Myocyte (in vitro differentiated cells): ENCODE data around the gene SRI. TPM values are rescaled to one million over a fixed set of nuclear protein-coding genes. Genes with fewer than 3 reads are reported as not detected.
"Not testable (repeated sequence)": the region's sequence is repeated elsewhere in the genome, so short reads cannot be mapped to it uniquely, and the experiment has no call there.

Source experiments
- DNase-seq: peaks from one replicate; pipeline ENCODE4 v3.0.0-alpha.2; 2012; ENCODE audit warnings: low read depth
- polyA plus RNA-seq: library from polyadenylated mRNA; unstranded; fragments of >200 nt; gene quantifications from one replicate; pipeline ENCODE4 v1.2.1, GENCODE V29; 2012; ENCODE audit warnings: missing spikeins
- total RNA-seq: library from RNA; depleted of rRNA; stranded (reverse); fragments of >200 nt; gene quantifications from 2 replicates; pipeline ENCODE4 v1.2.3, GENCODE V29; 2014

The SRI gene, protein sequence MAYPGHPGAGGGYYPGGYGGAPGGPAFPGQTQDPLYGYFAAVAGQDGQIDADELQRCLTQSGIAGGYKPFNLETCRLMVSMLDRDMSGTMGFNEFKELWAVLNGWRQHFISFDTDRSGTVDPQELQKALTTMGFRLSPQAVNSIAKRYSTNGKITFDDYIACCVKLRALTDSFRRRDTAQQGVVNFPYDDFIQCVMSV
- total RNA-seq = 42.2 and 49.4 TPM in 2 replicates
- 114 TPM for polyA plus RNA-seq

DNA sequence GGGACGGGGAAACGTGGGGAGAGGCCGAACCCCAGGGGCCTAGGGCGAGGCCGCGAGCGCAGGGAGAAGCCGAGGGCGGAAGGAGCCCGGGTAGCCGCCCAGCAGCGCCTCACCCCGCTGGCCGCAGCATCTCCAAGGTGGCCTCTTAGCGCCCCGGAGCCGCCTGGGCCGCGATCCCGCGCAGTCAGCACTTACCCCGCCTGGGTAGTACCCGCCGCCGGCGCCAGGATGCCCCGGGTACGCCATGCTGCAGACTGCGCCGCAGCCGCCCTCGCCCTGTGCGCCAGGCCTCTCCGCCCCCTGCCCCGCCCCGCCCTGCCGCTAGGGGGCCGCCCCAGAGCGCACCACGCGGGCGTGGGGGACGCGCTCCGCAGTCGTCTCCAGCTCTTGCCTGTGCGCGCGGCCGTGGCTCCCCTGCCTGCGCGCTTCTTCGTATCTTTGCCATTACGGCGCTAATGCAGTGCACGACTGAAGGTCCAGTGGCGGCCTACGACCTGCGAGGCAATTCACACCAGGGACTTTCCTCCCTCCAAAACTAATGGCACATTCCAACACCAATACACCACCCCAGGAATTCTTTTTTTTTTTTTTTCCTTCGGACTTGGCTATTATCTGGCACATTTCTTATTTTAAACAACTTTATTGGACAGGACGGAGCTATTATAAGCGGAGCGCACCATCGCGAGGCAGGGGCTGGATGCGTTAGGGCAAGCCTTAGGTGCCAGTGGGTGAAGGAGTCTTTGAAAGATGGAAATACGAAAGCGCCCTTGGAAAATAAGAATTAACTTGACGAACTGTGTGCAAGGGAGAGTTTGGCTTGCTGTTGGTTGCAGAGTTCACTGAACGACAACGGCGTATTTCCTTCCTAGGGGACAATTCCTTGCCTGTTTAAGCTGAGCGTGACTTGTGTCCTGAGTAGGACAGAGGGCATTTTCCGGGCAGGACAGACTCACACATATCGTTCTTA, at the start of gene SRI:
SRI (minus strand) TSS at position 258 of the 967 bp plus-strand sequence; CDS start at position 246, 12 bp downstream.
- peak; percentile 93 for DNase-seq

DNA sequence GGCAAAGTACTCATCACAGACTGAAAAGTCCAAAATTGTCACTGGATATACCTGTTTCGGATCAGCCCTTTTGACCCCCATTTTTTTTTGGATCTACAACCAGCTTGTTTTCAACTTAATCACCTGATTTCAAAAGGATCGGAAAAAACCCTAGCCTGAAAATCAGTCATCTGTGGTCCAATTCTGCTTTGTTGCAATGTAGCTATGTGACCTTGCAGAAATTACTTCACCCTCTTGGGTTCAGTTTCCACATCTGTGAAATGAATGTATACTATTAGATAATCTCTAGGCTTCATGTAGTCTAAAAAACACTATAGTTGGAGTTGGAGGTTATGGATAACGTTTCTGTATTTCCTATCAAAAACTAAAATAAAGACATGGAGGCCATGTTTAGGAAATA, 49.7 kb upstream of the SRI start:
- DNase-seq = no peak

DNA sequence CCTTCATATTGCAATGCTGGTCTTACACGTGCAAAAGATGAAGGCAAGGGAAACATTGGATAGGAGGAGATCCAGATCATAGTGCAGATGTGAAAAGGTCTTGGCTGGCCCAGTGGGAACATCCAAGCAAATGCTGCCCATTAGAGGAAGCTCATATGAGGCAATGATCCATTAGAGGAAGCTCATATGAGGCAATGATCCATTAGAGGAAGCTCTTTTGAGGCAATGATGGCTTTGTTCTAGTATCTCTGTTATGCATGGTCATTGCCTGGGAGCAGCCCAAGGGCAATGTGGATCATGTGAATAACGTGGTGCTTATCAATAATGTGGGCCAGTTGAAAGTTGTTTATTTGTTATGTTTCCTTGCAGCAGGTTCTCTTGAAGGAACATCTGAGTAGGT, 49.0 kb upstream of the SRI start:
- DNase-seq = no peak

DNA sequence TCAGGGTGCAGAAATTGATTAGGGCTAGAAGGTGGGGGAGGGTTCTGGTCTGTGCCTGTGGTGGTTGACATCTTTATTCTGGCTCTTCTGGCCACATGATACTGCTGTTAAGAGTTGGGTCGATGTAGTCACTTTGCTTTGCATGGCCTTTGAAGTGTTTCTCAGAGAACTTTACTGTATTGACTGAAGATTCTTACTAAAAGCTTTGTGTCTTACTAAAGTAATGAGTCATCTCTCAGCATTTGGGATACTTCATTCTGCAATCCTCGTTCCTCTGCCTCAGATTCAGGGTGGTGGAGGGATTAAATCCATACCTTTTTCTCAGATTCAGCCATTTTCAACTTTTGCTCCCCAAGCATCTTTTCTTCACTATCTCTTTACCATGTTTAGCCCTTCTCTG, 48.2 kb upstream of the SRI start:
- no peak for DNase-seq

DNA sequence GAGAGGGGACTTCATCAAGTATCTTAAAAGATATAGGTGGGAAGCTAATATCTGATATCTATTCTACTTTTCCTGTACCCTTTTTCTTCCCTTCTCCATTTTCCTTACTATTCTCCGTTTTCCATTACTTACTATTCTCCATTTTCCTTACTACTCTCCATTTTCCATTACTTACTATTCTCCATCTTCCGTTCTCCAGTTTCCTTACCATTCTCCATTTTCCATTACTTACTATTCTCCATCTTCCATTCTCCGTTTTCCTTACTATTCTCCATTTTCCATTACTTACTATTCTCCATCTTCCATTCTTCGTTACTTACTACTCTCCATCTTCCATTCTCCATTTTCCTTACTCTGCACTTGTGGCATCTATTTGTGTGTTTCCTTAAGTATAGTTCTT, 47.6 kb upstream of the SRI start:
- DNase-seq = no peak

DNA sequence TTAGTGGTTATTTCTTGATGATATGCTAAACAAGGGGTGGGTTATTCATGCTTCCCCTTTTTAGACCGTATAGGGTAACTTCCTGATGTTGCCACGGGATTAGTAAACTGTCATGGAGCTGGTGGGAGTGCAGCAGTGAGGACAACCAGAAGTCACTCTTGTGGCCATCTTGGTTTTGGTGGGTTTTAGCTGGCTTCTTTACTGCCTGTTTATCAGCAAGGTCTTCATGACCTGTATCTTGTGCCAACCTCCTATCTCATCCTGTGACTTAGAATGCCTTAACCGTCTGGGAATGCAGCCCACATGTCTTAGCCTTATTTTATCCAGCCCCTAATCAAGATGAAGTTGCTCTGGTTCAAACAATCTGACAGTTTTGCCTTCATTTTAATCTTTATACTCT, 45.1 kb upstream of the SRI start:
- DNase-seq = peak; percentile 24

DNA sequence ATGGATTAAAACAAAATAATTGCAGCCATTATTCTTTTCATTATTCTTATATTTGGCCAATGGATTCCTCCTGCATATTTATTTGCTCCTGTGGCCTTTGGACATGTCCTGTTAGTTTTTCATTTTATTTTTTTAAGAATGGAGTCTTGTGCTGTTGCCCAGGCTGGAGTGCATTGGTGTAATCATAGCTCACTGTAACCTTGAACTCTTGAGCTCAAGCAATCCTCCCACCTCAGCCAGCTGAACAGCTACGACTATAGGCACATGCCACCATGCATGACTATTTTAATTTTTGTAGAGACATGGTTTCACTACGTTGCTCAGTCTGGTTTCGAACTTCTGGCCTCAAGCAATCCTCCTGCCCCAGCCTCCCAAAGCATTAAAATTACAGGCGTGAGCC, 42.7 kb upstream of the SRI start:
- no peak for DNase-seq

DNA sequence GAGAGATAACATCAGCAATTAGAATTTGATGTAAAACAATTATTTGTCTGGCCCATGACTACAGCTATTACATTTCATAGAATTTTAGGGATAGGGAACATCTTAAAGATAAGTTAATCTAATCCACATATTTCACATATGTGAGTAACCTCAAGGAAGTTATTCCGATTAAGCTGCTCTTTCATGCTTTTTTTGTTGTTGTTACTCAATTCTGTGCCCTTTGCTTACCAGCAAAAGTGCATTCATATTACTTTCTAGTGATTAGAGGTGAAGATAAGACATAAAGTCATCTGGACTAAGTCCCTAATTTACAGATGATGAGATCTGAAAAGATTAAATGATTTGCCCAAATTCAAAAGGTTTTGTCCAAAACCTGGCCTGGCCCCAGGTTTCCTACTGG, 40.9 kb upstream of the SRI start:
- DNase-seq = no peak

DNA sequence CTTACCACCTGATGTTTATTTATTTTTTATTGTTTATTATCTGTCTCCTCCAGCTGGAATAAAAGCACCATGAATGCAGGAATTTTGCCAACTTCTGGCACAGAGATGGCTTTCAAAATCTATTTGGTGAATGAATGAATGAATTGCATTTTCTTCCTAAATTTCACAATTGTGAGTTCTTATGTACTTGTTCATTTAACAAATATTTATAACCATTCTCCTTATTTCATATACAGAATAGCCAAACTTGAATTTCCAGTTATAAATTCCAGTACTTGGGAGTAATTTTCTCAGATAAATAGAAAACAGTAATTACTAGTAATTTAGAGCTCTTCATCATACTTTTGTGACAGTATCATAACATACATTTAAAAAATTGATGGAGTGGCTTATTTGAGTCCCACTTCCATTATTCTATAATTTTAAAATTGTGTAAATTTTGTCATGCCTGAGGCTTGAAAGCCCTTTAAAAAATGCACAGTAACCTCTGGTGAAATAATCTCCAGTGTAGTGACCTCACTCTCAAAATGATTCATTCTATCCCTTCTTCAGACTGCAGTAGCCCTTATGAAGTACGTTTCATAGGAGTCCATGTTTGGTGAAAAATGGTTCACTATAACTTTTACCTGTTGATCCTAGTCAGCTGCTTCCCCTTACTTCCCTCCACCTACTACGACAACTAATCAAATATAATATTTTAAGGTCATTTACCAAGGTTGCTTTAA, 40.0 kb upstream of the SRI start:
- no peak for DNase-seq

DNA sequence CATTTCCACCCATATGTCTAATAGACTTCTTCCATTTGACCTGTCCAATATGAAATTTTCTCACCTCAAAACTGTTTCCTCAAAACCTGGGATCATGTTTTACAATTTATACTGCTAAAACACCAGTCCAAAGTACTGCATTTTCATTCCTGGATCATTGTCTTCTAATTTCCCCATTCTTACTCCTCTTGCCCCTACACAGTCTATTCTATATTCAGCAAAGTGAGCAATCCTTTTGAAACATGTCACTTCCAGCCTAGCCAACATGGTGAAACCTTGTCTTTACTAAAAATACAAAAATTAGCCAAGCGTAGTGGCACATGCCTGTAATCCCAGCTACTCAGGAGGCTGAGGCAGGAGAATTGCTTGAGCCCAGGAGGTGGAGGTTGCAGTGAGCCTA, 38.5 kb upstream of the SRI start:
- not testable (repeated sequence) for DNase-seq

DNA sequence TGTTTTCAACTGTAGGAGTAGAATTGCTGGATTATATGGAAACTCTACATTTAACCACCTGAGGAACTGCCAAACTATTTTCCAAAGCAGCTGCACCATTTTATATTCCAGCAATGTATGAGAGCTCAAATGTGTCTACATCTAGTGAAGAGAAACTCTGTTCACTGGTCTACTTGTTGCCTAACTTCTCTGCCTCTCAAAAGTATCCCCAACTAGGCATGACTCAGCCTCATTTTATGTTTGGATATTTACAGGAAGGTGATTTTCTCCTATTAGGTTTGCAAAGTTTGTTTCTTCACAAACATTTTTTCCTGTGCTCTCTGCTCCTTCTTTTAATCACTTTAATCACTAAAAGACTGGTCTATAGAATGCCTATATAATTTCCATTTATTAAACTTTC, 37.1 kb upstream of the SRI start:
- DNase-seq = no peak

DNA sequence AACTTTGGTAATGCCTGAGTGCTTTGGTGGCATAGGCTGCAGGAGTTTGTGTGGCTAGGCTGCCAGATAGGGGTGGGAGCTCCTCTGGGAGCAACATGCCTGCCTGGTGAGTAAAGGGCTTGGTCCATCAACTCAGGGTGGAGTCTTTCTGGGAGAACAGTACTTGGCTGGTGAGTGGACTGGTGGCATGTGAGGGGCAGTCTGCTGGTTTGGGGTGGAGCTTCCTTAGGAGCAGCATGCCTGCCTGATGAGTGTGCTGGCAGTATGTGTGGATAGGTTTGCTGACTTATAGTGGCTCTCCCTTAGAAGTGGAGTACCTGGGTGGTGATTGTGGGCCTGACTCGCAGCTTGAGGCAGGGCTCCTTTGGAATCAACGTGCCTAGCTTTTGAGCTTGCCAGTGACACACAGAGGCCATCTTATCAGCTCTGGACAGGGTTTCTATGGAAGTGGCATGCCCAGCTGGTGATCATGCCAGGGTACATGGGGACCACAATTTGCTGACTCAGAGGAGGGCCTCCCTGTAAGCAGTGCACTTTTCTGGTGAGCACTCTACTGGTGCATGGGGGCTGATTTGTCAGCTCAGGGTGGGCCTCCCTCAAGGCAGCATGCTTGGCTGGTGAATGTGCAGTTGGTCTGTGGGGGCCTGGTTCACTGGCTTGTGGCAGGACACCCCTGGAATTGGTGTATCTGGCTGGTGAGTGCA, 35.0 kb upstream of the SRI start:
- no peak for DNase-seq

DNA sequence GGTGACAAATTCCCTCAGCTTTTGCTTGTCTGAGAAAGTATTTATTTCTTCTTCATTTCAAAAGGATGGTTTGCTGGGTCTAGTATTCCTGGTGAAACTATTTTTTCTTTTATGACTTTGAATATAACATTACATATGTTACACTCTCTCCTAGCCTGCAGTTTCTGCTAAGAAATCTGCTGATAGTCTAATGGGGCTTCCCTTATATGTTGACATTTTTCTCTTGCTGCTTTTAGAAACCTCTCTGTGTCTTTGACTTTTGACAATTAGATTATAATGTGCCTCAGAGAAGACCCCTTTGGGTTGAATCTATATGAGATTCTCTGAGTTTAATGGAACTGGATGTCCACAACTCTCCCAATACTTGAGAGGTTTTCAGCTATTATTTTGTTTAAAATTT, 33.8 kb upstream of the SRI start:
- DNase-seq = no peak

DNA sequence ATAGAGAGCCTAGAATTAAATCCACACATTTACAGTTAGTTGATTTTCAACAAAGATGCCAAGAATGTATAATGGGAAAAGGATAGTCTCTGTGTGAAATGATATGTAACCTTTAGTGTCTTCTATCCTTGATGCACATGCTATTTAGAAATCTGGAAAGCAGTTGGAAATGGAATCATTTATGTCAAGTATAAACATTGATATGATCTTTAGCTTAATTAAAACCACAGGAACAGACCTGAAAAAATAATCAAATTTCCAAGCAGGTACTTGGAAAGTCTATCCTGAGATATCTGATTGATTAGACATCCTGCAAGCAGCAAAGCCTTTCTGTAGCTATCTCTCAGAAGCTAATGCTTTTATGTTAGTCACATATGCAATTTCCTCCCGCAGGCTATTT, 24.4 kb upstream of the SRI start:
- no peak for DNase-seq

DNA sequence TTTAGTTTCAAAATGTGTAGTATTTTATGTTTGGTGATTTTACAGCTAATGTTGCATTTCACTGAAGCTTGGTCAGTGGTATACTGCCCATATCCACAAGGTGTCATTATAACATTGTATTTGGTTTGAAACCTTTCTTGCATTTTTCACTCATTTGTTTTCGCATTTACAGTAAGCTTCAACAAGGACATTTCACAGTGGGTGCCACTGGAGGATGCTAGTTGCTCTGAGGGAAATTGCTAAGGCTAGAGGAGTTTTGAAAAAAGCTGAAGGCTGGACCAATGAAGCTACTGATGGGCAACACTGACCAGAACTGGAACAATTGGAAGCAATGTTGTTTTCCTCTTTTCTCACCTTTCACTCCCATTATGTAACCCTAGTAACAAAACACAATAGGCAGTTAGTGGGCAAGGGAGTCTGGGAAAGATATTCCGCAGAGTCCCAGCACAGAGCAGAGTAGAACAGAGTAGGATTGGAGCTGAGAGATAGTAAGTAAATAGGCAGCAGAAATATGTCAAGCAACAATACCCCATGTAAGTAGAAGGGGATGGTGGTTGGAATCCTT, 23.6 kb upstream of the SRI start:
- peak; percentile 73 for DNase-seq

DNA sequence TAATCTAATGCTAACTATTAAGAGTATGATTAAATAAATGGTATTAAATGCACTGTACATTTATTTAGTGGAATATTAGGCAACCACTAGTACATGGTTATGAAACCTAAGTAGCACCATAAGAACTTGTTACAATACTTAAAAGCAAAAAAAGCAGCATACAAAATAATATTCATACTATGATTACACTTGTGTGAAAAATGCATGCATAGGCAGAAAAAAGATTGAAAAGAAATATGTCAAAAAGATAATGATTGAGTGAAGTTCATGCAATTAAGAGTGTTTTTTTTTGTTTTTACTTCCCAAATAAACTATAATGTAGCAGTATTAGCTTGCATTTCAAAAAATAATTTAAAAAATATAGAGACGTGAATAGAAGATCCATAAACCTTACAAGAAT, 20.0 kb upstream of the SRI start:
- DNase-seq = no peak

DNA sequence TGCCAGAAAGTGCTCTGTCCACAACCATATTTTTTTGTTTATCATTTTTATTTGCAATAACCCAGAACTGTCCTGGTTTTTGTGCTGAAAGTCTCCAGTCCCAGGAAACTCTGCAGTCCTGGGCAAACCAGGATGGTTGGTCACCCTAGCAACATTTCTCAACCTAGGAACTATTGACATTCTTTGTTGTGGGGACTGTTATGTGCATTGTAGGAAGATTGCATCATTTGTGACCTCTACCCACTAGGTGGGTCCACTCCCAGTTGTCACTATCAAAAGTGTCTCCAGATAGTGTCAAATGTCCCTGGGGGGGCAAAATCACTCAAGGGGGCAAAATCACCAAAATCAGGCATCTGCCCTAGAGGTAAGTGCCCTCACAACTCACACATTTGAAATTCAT, 14.0 kb upstream of the SRI start:
- DNase-seq = no peak

DNA sequence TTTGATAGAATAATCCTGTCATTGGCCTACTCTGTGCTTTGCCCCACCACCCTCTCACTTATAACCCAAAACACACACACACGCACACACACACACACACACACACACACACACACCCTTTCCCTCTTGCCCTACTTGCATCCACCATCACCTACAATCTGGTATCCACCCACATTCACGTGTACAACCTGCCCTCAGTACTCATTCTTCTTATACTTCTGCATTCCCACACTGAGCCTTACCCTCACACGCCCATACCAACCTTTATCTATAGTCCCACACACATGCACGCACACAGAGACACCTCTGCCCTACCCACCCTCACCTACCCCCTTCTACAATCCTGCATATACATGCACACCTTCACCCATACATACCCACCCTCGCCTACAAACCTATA, 10.8 kb upstream of the SRI start:
- no peak for DNase-seq

DNA sequence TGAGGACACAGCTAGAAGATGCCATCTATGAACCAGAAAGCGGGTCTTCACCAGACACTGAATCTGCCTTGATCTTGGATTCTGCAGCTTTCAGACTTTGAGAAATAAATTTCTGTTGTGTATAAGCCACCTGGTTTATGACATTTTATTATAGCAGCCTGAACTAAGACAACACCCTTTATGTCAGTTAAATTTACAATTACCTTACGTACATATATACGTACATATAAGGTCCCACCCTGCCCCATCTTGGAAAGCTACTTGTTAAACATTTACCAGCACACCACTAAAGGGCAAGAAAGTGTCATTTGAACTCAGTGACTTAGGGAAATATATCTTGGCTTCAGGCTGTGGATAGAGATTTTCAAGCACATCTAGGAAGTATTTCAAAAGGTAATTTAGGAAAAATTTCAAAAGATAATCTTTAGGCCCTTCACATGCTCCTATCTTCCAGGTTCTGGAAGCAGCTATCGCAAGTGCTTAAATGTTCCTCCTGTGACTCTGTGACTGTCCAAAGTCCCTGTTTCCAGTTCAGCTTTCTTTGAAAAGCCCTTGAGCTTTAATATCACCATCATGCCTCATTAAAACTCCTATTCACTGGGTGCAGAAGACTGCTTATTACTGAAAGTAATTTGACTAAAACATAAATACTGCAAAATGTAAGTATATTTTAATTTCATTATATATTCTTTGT, 9.6 kb upstream of the SRI start:
- DNase-seq = no peak

DNA sequence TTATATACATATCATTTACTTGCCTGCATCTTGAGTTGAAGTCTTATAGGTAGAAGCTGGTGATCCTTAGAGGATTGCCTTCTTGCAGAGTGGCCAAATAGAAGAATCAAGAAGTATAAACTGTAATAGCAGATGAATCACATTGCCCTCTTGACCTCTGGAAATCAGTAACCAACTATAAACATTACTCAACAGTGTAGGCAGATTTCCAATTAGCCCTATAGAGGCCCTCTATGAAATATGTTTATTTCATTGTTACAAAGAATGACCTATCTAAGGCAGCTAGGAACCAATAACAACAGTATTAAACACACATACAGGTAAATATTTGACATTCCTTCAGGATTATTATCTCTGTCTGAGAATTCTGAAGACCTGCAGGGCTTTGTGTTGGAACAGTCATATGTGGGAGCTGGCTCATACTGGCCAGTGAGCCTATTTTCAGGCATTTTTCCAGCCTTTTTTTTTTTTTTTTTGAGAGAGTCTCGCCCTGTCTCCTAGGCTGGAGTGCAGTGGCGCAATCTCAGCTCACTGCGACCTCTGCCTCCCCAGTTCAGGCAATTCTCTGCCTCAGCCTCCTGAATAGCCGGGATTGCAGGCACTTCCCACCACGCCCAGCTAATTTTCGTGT, 7.2 kb upstream of the SRI start:
- peak; percentile 10 for DNase-seq
